ENCODE data around the gene CFHR2.

Gene CFHR2

GRCh38 chr1:197003132-197003531 lies 59.6 kb downstream of the CFHR2 start:
- no peak for DNase-seq

DNA sequence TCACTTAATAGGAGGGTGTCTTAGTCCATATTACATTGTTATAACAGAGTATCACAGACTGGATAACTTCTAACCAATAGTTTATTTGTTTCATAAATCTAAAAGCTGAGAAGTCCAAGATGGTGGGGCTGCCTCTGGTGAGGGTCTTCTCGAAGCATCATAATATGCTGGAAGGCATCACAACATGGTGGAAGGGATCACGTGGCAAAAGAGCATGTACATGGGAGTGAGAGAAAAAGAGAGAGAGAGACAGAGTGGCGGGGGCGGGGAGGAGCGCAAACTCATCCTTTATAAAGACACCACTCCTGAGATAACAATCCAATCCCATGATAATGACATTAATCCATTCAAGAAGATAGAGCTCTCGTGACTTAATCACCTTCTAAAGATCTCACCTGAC lies 65.3 kb downstream of the CFHR2 start:
- no peak for DNase-seq

Data from NCI-H2081 (cell line).